Purkinje cell (primary cell): Measurements from ENCODE around the gene NOTCH3. TPM values are rescaled to one million over a fixed set of nuclear protein-coding genes. Genes with fewer than 3 reads are reported as not detected.

Source experiments
- polyA plus RNA-seq: library from polyadenylated mRNA; unstranded; fragments of >200 nt; fragmentation: Nextera tagmentation; gene quantifications from 2 replicates; pipeline ENCODE4 v1.2.1, GENCODE V29; 2014

Gene NOTCH3
- 0.41 and 0.54 TPM in 2 replicates for polyA plus RNA-seq

DNA sequence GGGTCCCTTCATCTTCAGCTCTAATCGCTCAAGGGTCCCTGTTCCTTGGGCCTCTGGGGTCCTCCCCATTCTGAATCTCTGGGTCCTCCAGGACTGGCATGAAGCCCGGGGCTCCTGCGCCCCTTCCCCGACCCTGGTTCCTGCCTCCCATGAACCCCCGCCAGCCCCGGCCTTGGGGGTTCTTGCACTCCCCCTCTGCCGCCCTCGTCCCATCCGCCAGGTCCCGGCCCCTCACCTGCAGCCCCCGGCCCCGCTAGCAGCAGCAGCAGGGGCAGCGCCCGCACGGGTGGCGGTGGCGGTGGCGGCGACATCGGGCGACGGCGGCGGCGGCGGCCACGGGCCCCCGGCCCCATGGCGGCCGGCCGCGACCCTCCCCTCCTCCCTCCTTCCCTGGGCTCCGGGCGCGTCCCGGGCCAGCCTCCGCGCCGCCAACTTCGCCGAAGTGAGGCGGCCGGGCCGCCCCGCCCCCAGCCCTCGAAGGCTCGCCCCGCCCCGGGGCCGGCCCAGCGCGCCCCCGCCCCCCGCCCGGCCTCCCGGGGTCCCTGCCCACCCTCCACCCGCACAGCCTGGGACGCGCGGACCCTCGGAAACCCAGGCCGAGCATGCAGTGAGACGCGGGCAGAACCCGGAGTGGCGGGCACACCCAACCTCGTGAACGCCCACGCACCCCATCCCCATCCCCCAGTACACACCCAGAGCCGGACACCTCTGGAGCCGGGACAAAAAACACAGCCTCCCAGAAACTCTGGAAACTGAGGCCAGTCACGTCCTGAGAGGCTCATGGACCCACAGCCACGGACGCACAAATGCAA is at the start of gene NOTCH3:
NOTCH3 (minus strand) TSS at position 443 of the 812 bp plus-strand sequence; CDS start at position 353, 90 bp downstream.

Other genes starting within 250 kb of the NOTCH3 start
- gene SLC1A6, start 221.1 kb downstream of the NOTCH3 start, polyA plus RNA-seq, result 292 and 494 TPM in 2 replicates
- gene CASP14, start 151.5 kb downstream of the NOTCH3 start, polyA plus RNA-seq, result not detected in 2 replicates
- gene OR1I1, start 118.8 kb downstream of the NOTCH3 start, polyA plus RNA-seq, result not detected in 2 replicates
- gene SYDE1, start 93.6 kb downstream of the NOTCH3 start, polyA plus RNA-seq, result not detected in 2 replicates
- gene EPHX3, start 31.5 kb upstream of the NOTCH3 start, polyA plus RNA-seq, result not detected in 2 replicates
- gene BRD4, start 131.5 kb upstream of the NOTCH3 start, polyA plus RNA-seq, result 33.8 and 35.1 TPM in 2 replicates
- gene AKAP8, start 178.8 kb upstream of the NOTCH3 start, polyA plus RNA-seq, result 7.1 and 8.0 TPM in 2 replicates
- gene AKAP8L, start 218.0 kb upstream of the NOTCH3 start, polyA plus RNA-seq, result 4.2 and 14.3 TPM in 2 replicates
- gene WIZ, start 249.0 kb upstream of the NOTCH3 start, polyA plus RNA-seq, result 0.73 and 2.0 TPM in 2 replicates